Central memory CD8-positive, alpha-beta T cell (primary cell): Measurements from ENCODE around the gene PTGES3L.

ENCODE experiments used
- ATAC-seq: fragments of 150-1000 bp; cut with Tn5 transposase; replicated peaks from 2 replicates; pipeline ENCODE4 v1.10.0; 2022; ENCODE audit warnings: mild to moderate bottlenecking, moderate FRiP score, moderate number of reproducible peaks; ENCODE audit not compliant: poor library complexity, severe bottlenecking; ENCODE audit errors: extremely low read depth
- DNase-seq, 2 donors: peaks; one replicate each; pipeline ENCODE4 v3.0.0; 2021; ENCODE audit warnings: low spot score in 2 of 2
- H3K27ac Mint-ChIP-seq: one replicate; pipeline ENCODE4 v1.8.0; 2022; ENCODE audit warnings: low read depth, mild to moderate bottlenecking, moderate library complexity, mixed read lengths
- H3K27me3 Mint-ChIP-seq: one replicate; pipeline ENCODE4 v1.8.0; 2022; ENCODE audit warnings: mixed read lengths
- H3K36me3 Mint-ChIP-seq: one replicate; pipeline ENCODE4 v1.8.0; 2022; ENCODE audit warnings: mild to moderate bottlenecking, moderate library complexity, mixed read lengths; ENCODE audit not compliant: insufficient read depth
- H3K4me1 Mint-ChIP-seq: one replicate; pipeline ENCODE4 v1.8.0; 2022; ENCODE audit warnings: mixed read lengths
- H3K4me3 Mint-ChIP-seq: one replicate; pipeline ENCODE4 v1.8.0; 2022; ENCODE audit warnings: mild to moderate bottlenecking, moderate library complexity, mixed read lengths
- H3K9me3 Mint-ChIP-seq: one replicate; pipeline ENCODE4 v1.8.0; 2022; ENCODE audit warnings: mixed read lengths

PTGES3L gene

GRCh38 chr17:42918902-42919521 lies 60.9 kb downstream of the PTGES3L start:
- no peak for ATAC-seq

More at GRCh38 chr17:42918902-42919521, 60.9 kb downstream of the PTGES3L start:
- no peak overlapping the region for H3K27ac Mint-ChIP-seq
- no peak for DNase-seq
- H3K27me3 Mint-ChIP-seq = peaks cover 47% of the 10 kb centered on the region
- H3K4me1 Mint-ChIP-seq = no peaks in the 10 kb centered on the region
- no peak overlapping the region for H3K4me3 Mint-ChIP-seq
- no peaks in the 10 kb centered on the region for H3K9me3 Mint-ChIP-seq
- no peaks in the 10 kb centered on the region for H3K36me3 Mint-ChIP-seq
